HL-60 (cell line): ENCODE measurements around the gene NOX5.

Experiments
- DNase-seq, 2 experiments: peaks; one replicate each; pipeline ENCODE4 v3.0.0-alpha.2; 2010 to 2020; ENCODE audit warnings: low read depth in 1 of 2, low spot score in 1 of 2
- H3K27ac ChIP-seq: fragments of 250-450 bp; sonication (Bioruptor Pico); replicated peaks from 2 replicates; pipeline ENCODE4 v1.5.1; 2020; ENCODE audit warnings: mild to moderate bottlenecking, moderate library complexity
- H3K27me3 ChIP-seq: fragments of 250-450 bp; sonication (Bioruptor Pico); 2 replicates; pipeline ENCODE4 v1.5.1; 2021; ENCODE audit warnings: mild to moderate bottlenecking, moderate library complexity; ENCODE audit not compliant: insufficient read depth, poor library complexity, severe bottlenecking
- H3K4me3 ChIP-seq: replicated peaks from 2 replicates; pipeline ENCODE4 v1.5.1; 2011; ENCODE audit warnings: mild to moderate bottlenecking, control low read depth, low read length; ENCODE audit not compliant: insufficient read depth
- GABPA ChIP-seq: IDR thresholded peaks from 2 replicates; pipeline ENCODE4 v1.6.1; 2012; ENCODE audit warnings: low read depth
- POLR2AphosphoS5 ChIP-seq: IDR thresholded peaks from 2 replicates; pipeline ENCODE4 v1.6.1; 2012; ENCODE audit warnings: low read depth
- SPI1 ChIP-seq: IDR thresholded peaks from 2 replicates; pipeline ENCODE4 v1.6.1; 2012; ENCODE audit warnings: low read depth, mild to moderate bottlenecking, borderline replicate concordance
- TF ChIP-seq, protein P1 (sequence below): IDR thresholded peaks from one replicate; pipeline ENCODE4 v1.5.1; 2011; ENCODE audit warnings: low read length, control low read depth, inconsistent platforms; ENCODE audit not compliant: insufficient read depth
- TF ChIP-seq, protein P2 (sequence below): IDR thresholded peaks from 2 replicates; pipeline ENCODE4 v1.6.1; 2012; ENCODE audit warnings: low read depth; ENCODE audit not compliant: insufficient replicate concordance

The NOX5 gene

DNA sequence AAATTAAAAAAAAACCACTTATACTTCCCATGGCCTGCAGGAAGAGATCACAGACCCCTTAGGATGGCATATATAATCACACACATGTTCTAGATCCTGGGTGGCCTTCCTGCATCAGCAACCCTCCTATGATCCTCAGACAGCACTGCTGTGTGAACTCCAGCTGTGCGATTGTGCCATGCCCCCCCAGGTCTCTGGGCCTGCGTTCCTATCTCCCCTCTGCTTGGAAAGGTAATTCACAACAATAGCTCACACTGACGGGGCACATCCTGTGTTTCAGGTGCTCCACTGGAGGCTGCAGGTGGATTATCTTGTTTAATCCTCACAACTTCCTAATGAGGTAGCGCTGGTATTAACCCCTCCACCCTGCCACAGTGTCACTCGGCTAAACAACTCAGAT lies 74.8 kb downstream of the NOX5 start:
- TF ChIP-seq, protein P1, sequence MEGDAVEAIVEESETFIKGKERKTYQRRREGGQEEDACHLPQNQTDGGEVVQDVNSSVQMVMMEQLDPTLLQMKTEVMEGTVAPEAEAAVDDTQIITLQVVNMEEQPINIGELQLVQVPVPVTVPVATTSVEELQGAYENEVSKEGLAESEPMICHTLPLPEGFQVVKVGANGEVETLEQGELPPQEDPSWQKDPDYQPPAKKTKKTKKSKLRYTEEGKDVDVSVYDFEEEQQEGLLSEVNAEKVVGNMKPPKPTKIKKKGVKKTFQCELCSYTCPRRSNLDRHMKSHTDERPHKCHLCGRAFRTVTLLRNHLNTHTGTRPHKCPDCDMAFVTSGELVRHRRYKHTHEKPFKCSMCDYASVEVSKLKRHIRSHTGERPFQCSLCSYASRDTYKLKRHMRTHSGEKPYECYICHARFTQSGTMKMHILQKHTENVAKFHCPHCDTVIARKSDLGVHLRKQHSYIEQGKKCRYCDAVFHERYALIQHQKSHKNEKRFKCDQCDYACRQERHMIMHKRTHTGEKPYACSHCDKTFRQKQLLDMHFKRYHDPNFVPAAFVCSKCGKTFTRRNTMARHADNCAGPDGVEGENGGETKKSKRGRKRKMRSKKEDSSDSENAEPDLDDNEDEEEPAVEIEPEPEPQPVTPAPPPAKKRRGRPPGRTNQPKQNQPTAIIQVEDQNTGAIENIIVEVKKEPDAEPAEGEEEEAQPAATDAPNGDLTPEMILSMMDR: no peak
- no peak for TF ChIP-seq GABPA
- TF ChIP-seq, protein P2, sequence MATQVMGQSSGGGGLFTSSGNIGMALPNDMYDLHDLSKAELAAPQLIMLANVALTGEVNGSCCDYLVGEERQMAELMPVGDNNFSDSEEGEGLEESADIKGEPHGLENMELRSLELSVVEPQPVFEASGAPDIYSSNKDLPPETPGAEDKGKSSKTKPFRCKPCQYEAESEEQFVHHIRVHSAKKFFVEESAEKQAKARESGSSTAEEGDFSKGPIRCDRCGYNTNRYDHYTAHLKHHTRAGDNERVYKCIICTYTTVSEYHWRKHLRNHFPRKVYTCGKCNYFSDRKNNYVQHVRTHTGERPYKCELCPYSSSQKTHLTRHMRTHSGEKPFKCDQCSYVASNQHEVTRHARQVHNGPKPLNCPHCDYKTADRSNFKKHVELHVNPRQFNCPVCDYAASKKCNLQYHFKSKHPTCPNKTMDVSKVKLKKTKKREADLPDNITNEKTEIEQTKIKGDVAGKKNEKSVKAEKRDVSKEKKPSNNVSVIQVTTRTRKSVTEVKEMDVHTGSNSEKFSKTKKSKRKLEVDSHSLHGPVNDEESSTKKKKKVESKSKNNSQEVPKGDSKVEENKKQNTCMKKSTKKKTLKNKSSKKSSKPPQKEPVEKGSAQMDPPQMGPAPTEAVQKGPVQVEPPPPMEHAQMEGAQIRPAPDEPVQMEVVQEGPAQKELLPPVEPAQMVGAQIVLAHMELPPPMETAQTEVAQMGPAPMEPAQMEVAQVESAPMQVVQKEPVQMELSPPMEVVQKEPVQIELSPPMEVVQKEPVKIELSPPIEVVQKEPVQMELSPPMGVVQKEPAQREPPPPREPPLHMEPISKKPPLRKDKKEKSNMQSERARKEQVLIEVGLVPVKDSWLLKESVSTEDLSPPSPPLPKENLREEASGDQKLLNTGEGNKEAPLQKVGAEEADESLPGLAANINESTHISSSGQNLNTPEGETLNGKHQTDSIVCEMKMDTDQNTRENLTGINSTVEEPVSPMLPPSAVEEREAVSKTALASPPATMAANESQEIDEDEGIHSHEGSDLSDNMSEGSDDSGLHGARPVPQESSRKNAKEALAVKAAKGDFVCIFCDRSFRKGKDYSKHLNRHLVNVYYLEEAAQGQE: no peak
- no peak for TF ChIP-seq SPI1
- no peak for TF ChIP-seq POLR2AphosphoS5
- no peak for DNase-seq
- H3K4me3 ChIP-seq: no peak overlapping the region

GRCh38 chr15:69090197-69090948 lies 75.9 kb downstream of the NOX5 start:
- no peaks in the 10 kb centered on the region for H3K27me3 ChIP-seq
- no peak overlapping the region for H3K27ac ChIP-seq
- no peak for DNase-seq
- TF ChIP-seq, protein P2: no peak
- TF ChIP-seq SPI1 (no peak), POLR2AphosphoS5 (no peak), GABPA (no peak)
- TF ChIP-seq, protein P1: no peak
- H3K4me3 ChIP-seq: no peak overlapping the region

More for the DNA sequence above, 74.8 kb downstream of the NOX5 start:
- Histone ChIP-seq H3K27me3 (no peaks in the 10 kb centered on the region), H3K27ac (no peak overlapping the region)

DNA sequence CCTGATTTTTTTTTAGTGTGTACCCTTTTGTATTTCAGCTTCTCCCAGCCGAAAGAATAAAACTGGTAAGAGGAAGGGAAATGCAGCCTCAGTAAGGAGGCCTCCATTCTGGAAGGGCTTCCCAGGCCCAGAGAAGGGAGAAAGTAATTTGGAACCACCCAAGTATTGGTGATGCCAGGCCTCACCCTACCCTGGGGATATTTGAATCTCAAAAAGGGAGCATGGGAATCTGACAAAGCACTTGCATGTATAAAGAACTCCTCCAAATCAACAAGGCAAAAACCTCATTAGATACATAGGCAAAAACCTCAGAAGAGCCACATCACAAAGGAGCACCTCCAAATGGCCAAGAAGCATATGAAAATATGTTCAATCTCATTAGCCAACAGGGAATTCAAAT lies 77.2 kb downstream of the NOX5 start:
- Histone ChIP-seq H3K27me3 (no peaks in the 10 kb centered on the region), H3K4me3 (no peak overlapping the region), H3K27ac (no peak overlapping the region)
- no peak for DNase-seq
- TF ChIP-seq SPI1 (no peak), GABPA (no peak), POLR2AphosphoS5 (no peak)
- TF ChIP-seq, protein P1: no peak
- TF ChIP-seq, protein P2: no peak
